ENCODE results near the gene DISP2.

DNA sequence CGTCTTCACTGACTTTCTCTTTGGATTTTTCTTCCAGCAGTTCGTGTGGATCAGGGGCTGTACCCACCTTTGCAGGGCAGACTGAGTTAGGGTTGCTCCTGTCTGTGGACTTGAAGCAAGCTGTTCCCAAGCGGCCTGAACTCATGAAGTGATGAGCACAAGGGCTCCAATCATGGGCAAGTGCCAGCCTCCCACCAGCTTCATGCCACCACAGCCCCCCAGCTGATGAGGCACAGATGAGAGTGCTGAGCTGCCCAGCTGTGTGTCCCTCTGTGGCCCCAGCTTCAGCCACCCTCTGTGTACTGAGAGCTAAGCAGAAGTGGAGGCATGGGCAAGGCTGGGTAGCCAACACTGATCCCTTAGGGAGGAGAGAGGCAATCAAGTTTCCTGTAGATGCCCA is 47.0 kb upstream of the DISP2 start:
- TF ChIP-seq SRF (IDR thresholded peaks at IDR 0.05; ENCODE audit: low read depth, low read length) (no peak), CBX8 (IDR thresholded peaks at IDR 0.05; ENCODE audit: borderline replicate concordance, low read depth, low read length) (no peak), CEBPB (IDR thresholded peaks at IDR 0.05; ENCODE audit: low read depth, low read length) (no peak), YY1 (IDR thresholded peaks at IDR 0.05; ENCODE audit: low read depth, low read length) (no peak)
- TF ChIP-seq, protein P1, sequence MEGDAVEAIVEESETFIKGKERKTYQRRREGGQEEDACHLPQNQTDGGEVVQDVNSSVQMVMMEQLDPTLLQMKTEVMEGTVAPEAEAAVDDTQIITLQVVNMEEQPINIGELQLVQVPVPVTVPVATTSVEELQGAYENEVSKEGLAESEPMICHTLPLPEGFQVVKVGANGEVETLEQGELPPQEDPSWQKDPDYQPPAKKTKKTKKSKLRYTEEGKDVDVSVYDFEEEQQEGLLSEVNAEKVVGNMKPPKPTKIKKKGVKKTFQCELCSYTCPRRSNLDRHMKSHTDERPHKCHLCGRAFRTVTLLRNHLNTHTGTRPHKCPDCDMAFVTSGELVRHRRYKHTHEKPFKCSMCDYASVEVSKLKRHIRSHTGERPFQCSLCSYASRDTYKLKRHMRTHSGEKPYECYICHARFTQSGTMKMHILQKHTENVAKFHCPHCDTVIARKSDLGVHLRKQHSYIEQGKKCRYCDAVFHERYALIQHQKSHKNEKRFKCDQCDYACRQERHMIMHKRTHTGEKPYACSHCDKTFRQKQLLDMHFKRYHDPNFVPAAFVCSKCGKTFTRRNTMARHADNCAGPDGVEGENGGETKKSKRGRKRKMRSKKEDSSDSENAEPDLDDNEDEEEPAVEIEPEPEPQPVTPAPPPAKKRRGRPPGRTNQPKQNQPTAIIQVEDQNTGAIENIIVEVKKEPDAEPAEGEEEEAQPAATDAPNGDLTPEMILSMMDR (IDR thresholded peaks at IDR 0.05; ENCODE audit: control extremely low read depth in 1 of 3, insufficient read depth in 1 of 3, low read depth in 1 of 3, low read length in 3 of 3), result no peak

Data from H1 (cell line).